Duodenal mucosa (tissue), 2 donors: ENCODE results near the gene FAM50B.

Source experiments
- H3K27ac ChIP-seq: one replicate; pipeline ENCODE4 v1.7.0; 2013; ENCODE audit warnings: low read depth, low read length
- H3K27me3 ChIP-seq, 2 donors: one replicate each; pipeline ENCODE4 v1.7.0; 2013; ENCODE audit warnings: low read length in 2 of 2, control low read depth in 1 of 2; ENCODE audit not compliant: insufficient read depth in 2 of 2, control insufficient read depth in 1 of 2
- H3K36me3 ChIP-seq, 2 donors: one replicate each; pipeline ENCODE4 v1.7.0; 2013; ENCODE audit warnings: low read length in 2 of 2, control low read depth in 1 of 2; ENCODE audit not compliant: insufficient read depth in 2 of 2, control insufficient read depth in 1 of 2
- H3K4me1 ChIP-seq, 2 donors: one replicate each; pipeline ENCODE4 v1.7.0; 2013; ENCODE audit warnings: low read length in 2 of 2, control low read depth in 1 of 2; ENCODE audit not compliant: insufficient read depth in 2 of 2, control insufficient read depth in 1 of 2
- H3K4me3 ChIP-seq, 2 donors: one replicate each; pipeline ENCODE4 v1.7.0; 2013; ENCODE audit warnings: low read length in 2 of 2, low read depth in 1 of 2
- H3K9ac ChIP-seq, 2 donors: one replicate each; pipeline ENCODE4 v1.7.0; 2013; ENCODE audit warnings: low read length in 2 of 2, low read depth in 1 of 2
- H3K9me3 ChIP-seq, 2 donors: one replicate each; pipeline ENCODE4 v1.7.0; 2013; ENCODE audit warnings: low read length in 2 of 2, control low read depth in 1 of 2; ENCODE audit not compliant: control insufficient read depth in 1 of 2

FAM50B gene

DNA sequence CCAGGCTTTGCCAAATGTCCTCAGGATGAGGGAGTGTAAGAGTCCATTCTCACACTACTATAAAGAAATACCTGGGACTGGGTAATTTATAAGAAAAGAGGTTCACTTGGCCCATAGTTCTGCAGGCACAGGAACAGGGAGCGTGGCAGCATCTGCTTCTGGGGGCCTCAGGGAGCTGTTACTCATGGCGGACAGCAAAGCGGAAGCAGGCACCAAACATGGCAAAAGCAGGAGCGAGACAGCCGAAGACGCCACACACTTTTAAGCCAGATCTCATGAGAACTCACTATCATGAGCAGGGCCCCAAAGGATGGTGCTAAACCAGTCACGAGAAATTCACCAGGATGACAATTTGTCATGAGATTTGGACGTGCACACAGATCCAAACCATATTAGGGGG is 22.8 kb downstream of the FAM50B start:
- H3K27ac ChIP-seq = peak overlapping the region; percentile 41
- no peaks in the 10 kb centered on the region for H3K36me3 ChIP-seq
- H3K27me3 ChIP-seq = no peaks in the 10 kb centered on the region
- H3K9me3 ChIP-seq = no peaks in the 10 kb centered on the region
- H3K4me3 ChIP-seq = peak overlapping the region; percentile 3 to 4
- H3K9ac ChIP-seq = peak overlapping the region in 1 of 2 donors; percentile 3
- H3K4me1 ChIP-seq = peaks cover 36 to 46% of the 10 kb centered on the region in 2 donors

DNA sequence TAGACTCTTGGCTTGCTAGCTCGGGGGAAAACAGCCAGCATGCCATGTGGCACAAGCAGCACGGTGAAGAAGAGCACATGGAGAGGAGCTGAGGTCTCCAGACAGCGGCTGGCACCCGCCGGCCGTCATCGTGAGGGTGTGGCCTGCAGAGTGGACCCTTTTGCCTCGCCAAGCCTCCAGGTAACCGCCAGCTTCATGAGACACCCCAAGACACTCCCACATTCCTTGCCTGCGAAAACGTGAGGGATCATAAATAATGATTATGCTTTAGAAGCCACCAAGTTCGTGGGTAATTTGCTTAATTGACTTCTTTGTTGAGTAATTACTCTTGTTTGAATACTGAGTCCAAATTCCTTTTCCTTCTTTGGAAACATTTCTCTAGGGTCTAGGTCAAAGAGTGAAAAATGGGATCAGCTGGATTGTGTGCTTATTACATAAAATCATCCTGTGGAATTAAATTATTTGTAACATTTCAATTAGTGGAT is 23.2 kb downstream of the FAM50B start:
- Histone ChIP-seq H3K4me1 (peaks cover 36 to 46% of the 10 kb centered on the region in 2 donors), H3K9ac (no peak overlapping the region), H3K36me3 (no peaks in the 10 kb centered on the region), H3K9me3 (no peaks in the 10 kb centered on the region), H3K4me3 (peak overlapping the region; percentile 3 to 4), H3K27ac (peak overlapping the region; percentile 41), H3K27me3 (no peaks in the 10 kb centered on the region)

DNA sequence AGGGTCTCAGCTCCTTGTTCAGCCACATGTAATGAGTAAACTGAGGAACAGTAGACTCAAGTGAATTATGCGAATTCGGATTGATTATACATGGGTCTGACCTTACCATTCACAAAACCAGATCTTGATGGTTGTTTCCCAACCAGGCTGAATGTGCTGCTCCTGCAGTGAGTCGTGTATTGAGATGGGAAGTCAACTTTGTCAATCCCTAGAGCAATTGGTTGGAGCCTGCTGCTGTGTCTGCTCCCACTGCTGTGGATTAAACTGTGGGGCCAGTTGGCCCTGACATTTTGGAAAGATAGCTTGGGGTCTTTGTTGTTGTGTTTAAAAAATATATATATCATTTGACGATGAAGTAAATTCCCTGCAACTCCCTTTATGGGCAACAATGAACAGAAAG is 23.9 kb downstream of the FAM50B start:
- H3K36me3 ChIP-seq = no peaks in the 10 kb centered on the region
- no peaks in the 10 kb centered on the region for H3K27me3 ChIP-seq
- H3K27ac ChIP-seq = no peak overlapping the region
- H3K9ac ChIP-seq = no peak overlapping the region
- H3K4me3 ChIP-seq = no peak overlapping the region
- peaks cover 36 to 46% of the 10 kb centered on the region in 2 donors for H3K4me1 ChIP-seq
- H3K9me3 ChIP-seq = no peaks in the 10 kb centered on the region

DNA sequence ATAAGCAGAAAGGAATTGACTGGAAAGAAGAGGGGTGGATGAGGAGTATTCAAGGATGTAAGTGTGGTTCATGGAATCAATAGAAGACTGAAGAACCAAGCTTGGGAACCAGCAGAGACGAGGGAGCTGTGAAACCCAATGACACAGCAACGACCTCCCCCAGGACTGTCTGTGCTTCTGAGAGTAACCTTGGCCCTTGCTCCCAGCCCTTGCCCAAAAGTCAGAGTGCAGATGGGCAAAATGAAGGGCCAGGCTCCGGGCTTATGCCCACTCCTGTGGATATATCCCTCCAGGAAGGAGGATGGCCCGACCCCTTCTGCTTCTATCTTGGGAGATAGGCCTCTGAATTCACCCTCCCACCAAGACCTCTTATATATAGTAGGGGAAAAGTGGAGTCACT is 24.9 kb downstream of the FAM50B start:
- H3K9me3 ChIP-seq = no peaks in the 10 kb centered on the region
- H3K36me3 ChIP-seq = no peaks in the 10 kb centered on the region
- H3K9ac ChIP-seq = no peak overlapping the region
- H3K4me1 ChIP-seq = peaks cover 35 to 41% of the 10 kb centered on the region in 2 donors
- H3K27me3 ChIP-seq = no peaks in the 10 kb centered on the region
- no peak overlapping the region for H3K4me3 ChIP-seq
- no peak overlapping the region for H3K27ac ChIP-seq

DNA sequence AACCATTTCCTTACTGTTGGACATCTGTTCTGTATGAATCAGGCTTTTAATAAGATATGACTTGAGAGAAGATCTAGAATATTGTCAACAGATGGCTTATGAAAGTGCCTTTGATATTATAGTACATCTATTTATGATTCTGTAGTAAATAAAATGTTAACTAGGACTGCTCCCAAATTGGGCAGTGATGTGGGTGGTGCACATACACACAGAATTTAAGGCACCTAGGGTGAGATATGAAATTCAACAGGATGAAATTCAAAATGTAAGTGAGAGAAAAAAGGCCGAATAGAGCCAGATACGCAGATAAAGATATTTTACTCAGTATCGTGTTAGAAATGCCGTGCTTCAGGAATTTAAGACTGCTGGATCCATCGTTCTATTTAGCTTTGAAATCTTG is 26.3 kb downstream of the FAM50B start:
- Histone ChIP-seq H3K4me1 (peaks cover 25 to 29% of the 10 kb centered on the region in 2 donors), H3K9me3 (no peaks in the 10 kb centered on the region), H3K27me3 (no peaks in the 10 kb centered on the region), H3K4me3 (no peak overlapping the region), H3K36me3 (no peaks in the 10 kb centered on the region), H3K9ac (no peak overlapping the region), H3K27ac (no peak overlapping the region)

DNA sequence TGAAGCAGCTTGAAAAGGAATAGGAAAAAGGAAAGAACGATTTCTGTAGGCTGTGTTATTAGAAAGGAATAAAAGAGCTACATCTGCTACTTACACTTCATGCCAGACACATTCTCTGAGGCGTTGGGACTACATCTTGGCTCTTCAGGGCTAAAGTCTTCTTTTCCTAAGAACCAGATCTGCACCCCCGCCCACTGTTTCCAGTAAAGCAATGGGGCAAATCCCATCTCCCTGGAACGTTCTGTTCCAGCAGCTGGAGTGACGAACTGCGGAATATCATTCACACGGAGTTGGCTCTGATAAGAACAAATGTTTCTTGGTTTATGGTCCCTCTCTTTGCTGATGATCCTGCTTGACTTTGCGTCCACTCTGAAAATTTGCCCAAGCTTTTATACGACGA is 26.9 kb downstream of the FAM50B start:
- no peaks in the 10 kb centered on the region for H3K9me3 ChIP-seq
- H3K4me1 ChIP-seq = peaks cover 19 to 25% of the 10 kb centered on the region in 2 donors
- H3K36me3 ChIP-seq = no peaks in the 10 kb centered on the region
- H3K4me3 ChIP-seq = no peak overlapping the region
- no peak overlapping the region for H3K9ac ChIP-seq
- H3K27me3 ChIP-seq = peaks cover 0 to 3% of the 10 kb centered on the region in 2 donors
- H3K27ac ChIP-seq = no peak overlapping the region

DNA sequence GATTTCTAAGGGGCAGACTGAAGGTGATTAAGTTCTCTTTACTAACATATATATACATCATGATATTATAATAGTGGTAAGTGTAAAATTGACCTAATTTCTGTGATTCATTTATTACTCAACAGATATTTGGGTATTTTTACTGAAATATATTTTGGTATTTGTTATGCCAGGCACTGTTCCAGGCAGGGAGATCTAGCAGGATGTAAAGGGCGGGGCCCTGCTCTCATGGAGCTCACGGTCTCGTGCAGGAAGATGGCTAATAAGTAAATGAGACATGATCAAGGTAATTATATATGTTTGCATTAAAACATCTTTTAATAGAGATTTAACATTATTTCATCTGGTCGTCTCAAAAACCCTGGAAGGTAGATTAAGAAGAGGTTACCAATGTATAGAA is 27.7 kb downstream of the FAM50B start:
- Histone ChIP-seq H3K4me3 (no peak overlapping the region), H3K9me3 (no peaks in the 10 kb centered on the region), H3K27me3 (peaks cover 0 to 3% of the 10 kb centered on the region in 2 donors), H3K4me1 (peaks cover 11 to 19% of the 10 kb centered on the region in 2 donors), H3K27ac (no peak overlapping the region), H3K9ac (no peak overlapping the region), H3K36me3 (no peaks in the 10 kb centered on the region)

DNA sequence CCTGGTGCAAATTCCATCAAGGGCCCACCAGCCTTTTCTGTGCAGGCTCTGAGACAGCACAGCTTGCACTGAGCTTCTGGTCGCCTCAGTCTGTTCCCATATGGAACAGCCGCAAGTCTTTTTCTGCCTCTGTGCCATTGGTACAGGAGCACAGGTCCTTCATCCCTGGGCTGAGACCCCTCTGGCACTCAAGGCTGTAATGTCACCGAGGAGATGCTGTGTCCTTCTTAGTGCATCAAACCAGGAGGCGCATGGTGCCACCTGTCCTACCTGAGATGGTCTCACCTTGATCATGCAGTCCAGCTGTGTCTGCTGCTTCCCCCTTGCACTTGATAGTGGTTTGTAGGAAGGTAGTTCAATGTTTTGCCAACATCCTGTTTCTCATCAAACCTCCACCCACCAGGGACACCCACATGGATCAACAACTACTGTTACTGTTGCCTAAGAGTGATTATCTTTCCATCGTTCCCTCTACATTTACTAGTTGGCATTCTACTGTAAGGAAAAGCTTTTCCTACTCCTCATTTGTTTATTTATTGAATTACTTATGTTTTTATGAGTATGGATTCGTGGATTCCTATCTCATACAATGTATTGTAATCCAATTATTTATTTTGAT is 29.0 kb downstream of the FAM50B start:
- no peaks in the 10 kb centered on the region for H3K36me3 ChIP-seq
- H3K27ac ChIP-seq = no peak overlapping the region
- H3K9ac ChIP-seq = no peak overlapping the region
- H3K4me1 ChIP-seq = peaks cover under 1 to 9% of the 10 kb centered on the region in 2 donors
- H3K4me3 ChIP-seq = no peak overlapping the region
- peaks cover 0 to 3% of the 10 kb centered on the region in 2 donors for H3K27me3 ChIP-seq
- no peaks in the 10 kb centered on the region for H3K9me3 ChIP-seq

DNA sequence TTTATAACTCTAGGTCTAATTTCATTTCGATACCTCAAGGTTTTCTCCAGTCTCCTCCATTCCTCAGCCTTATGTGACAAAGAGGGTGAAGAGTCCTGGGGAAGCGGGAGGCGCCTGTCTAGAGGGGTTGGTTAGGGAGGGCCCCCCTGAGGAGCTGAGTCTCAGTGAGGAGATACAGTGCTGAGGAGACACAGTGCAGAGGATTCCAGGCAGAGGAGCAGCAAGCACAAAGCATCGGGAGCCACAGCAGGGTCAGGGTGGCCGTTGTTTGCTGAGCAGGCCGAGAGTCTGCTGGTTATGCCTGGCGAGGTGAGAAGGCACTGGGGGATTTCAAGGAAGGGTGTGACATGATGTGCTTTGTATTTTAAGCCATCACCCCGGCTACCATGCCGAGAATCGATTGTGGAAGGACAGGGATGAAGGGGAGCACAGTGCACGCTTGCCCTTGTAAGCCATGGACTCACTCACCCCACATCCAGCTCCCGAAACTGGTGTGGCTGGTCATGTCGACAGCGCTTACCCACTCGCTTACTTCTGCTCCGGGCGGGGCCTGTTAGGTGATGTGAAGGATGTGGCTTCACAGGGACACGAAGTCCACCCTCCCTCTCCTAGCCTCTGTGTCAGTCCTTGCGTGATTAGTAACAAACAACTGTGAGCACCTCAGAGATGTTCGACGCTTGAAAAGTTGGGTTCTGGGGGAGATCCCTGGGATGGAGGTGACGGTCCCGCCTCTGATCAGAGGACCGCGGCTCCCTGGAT is 30.2 kb downstream of the FAM50B start:
- Histone ChIP-seq H3K36me3 (no peaks in the 10 kb centered on the region), H3K4me1 (no peaks in the 10 kb centered on the region)

DNA sequence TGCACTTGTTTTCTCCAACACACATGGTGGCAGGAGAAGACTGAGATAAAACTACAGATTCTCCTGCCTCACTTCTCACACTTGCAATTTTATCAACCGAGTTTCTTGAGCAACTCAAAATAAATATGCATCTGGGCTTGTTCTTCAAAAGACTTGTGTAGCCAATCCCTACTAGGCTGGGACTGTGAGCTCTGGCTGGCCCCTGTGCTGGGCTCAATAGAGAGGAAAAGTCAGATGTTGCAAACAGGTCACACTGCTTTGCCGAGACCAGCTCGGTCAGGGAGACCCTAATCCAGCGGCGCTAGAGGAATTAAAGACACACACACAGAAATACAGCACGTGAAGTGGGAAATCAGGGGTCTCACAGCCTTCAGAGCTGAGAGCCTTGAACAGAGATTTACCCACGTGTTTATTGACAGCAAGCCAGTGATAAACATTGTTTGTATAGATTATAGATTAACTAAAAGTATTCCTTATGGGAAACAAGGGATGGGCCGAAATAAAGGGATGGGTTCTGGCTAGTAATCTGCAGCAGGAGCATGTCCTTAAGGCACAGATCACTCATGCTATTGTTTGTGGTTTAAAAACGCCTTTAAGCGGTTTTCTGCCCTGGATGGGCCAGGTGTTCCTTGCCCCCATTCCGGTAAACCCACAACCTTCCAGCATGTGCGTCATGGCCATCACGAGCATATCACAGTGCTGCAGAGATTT is 32.7 kb downstream of the FAM50B start:
- no peak overlapping the region for H3K4me3 ChIP-seq
- H3K36me3 ChIP-seq = no peaks in the 10 kb centered on the region
- no peak overlapping the region for H3K27ac ChIP-seq
- no peaks in the 10 kb centered on the region for H3K4me1 ChIP-seq
- H3K27me3 ChIP-seq = peaks cover 0 to 3% of the 10 kb centered on the region in 2 donors
- no peak overlapping the region for H3K9ac ChIP-seq
- no peaks in the 10 kb centered on the region for H3K9me3 ChIP-seq

More for the DNA sequence above, 30.2 kb downstream of the FAM50B start:
- Histone ChIP-seq H3K4me3 (no peak overlapping the region), H3K27me3 (peaks cover 0 to 3% of the 10 kb centered on the region in 2 donors), H3K9ac (no peak overlapping the region), H3K27ac (no peak overlapping the region), H3K9me3 (no peaks in the 10 kb centered on the region)
